Hair follicle dermal papilla cell (primary cell): ENCODE results near the gene UQCC5. TPM values are rescaled to one million over a fixed set of nuclear protein-coding genes. Genes with fewer than 3 reads are reported as not detected.

Experiments used
- small RNA-seq: library from RNA; depleted of rRNA; stranded (forward); fragments of <200 nt; gene quantifications from one replicate; pipeline ENCODE3, GENCODE V24; 2012
- total RNA-seq: library from RNA; depleted of rRNA; stranded (reverse); fragments of >200 nt; gene quantifications from 2 replicates; pipeline ENCODE4 v1.2.3, GENCODE V29; 2012

UQCC5 gene, protein sequence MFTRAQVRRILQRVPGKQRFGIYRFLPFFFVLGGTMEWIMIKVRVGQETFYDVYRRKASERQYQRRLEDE
- total RNA-seq = 1.9 and 2.9 TPM in 2 replicates

DNA sequence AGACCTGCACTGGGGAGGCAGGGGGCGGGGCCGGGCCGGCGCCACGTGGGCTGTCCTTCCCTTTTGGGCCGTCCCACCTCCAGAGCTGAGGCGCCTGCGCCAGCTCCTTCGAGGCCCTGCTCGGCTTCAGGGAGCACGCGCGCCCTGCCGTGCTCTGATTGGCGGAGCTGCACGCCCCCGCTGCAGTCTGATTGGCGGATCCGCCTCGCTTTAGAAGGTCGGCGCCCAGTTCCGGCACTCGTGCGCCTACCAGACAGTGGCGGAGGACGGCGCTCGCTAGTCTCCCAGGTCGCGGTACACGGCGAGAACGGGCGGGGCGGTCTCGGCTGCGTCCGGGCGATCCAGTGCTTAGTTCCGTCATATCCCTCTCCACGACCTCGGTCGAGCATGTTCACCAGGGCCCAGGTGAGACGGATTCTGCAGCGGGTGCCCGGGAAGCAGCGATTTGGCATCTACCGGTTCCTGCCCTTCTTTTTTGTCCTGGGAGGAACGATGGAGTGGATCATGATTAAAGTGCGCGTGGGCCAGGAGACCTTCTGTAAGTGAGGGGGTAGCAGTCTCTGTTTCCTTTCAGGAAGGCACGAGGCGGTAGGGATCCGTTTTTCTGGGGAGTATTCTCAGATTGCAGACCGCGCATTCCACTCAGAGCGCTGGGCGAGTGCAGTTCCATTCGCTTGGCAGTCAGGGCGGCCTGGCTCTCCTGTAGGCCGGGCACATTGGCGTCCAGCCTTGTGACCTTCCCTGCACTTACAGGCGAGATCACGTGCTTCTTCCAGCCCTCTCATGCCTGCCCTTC, at the start of gene UQCC5:
TSS of gene UQCC5 (plus strand) at position 237 of the 796 bp plus-strand sequence. CDS start at position 388, 151 bp downstream.

DNA sequence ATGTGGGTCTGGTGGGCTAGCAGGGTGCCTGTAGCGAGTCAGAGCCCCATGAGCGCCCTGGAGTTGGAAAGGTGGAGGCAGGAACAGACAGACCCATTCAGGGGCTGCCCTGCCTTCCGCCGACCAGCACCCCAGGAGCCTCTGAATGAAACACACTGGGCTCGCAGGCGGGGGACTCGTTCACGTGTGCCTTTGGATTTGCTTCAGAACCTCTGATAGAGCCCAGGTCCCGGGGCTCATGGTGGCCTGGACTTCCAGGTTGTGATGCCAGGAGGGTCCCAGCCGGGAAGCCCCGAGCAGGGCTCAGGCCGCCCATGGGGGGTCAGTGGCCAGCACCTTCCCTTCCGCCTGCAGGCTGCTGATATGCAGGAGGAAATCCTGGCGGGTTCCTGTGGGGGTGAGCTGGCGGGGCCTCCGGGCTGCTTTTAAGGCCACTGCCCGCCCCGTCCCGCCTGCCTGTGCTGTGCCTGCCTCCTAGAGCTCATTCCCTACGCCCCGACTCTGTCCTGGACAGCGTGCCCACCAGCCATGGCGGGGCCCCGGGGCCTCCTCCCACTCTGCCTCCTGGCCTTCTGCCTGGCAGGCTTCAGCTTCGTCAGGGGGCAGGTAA, 41.4 kb upstream of the UQCC5 start, which contains the start of gene STAB1:
TSS of gene STAB1 (plus strand) at position 453 of the 610 bp plus-strand sequence. CDS start at position 529, 76 bp downstream.

DNA sequence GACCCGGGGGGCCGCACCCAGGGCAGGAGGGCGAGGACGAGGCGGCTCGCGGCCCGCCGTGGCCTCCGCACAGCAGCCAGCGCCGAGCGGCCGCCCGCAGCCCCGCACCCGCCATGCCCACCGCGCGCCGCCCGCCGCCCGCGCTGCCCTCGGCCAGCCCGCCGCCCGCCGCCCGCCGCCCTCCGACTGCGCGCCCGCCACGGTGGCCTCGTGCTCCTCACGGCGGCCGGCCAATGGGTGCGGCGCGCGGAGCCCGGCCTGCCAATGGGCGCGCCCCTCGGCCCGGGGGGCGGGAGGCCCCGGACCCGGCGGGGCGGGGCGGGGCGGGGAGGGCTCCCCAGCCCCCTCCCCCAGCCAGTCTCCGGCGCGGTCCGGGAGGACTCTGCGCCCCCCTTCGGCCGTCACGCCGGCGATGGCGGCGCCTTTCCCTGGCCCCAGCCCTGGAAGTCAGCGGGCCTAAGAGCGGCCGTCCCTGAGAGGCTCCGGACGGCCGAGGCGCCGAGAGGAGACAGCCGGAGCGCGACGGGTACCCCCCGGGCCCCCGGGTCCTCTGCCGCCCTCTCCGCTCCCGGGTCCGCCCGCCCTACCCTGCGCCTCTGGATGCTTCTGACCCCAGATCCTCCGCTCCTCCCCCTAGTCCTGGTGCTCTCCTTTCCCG, 2.7 kb upstream of the UQCC5 start, which contains the start of gene NT5DC2:
TSS of gene NT5DC2 (minus strand) at position 235 of the 658 bp plus-strand sequence. CDS start at position 115, 120 bp downstream.

Small RNA genes within 50 kb of the gene (small RNA-seq; reads per million reads assigned to genes)
- gene RNU6-856P = not detected
- not detected for gene RNU6ATAC16P

Other genes with a start within 250 kb of the UQCC5 start
- 11.9 and 12.0 TPM in 2 replicates for gene GLYCTK, start 248.8 kb upstream of the UQCC5 start, total RNA-seq
- gene DNAH1, start 220.3 kb upstream of the UQCC5 start, total RNA-seq = 6.7 and 9.2 TPM in 2 replicates
- gene BAP1, start 126.6 kb upstream of the UQCC5 start, total RNA-seq = 59.6 and 69.4 TPM in 2 replicates
- gene PHF7, start 125.9 kb upstream of the UQCC5 start, total RNA-seq = 3.2 and 3.9 TPM in 2 replicates
- 0.85 and 0.97 TPM in 2 replicates for gene SEMA3G, start 91.5 kb upstream of the UQCC5 start, total RNA-seq
- gene TNNC1, start 82.6 kb upstream of the UQCC5 start, total RNA-seq = 3.1 and 5.5 TPM in 2 replicates
- gene NISCH, start 81.0 kb upstream of the UQCC5 start, total RNA-seq = 94.7 and 106 TPM in 2 replicates
- gene STAB1, start 41.3 kb upstream of the UQCC5 start, total RNA-seq = 0.73 and 1.1 TPM in 2 replicates
- gene NT5DC2, start 2.7 kb upstream of the UQCC5 start, total RNA-seq = 59.1 and 84.9 TPM in 2 replicates
- 75.4 and 82.8 TPM in 2 replicates for gene PBRM1, start 149.3 kb downstream of the UQCC5 start, total RNA-seq
- 113 and 126 TPM in 2 replicates for gene GNL3, start 149.4 kb downstream of the UQCC5 start, total RNA-seq
- 94.7 and 97.8 TPM in 2 replicates for gene GLT8D1, start 169.2 kb downstream of the UQCC5 start, total RNA-seq
- 32.5 and 50.0 TPM in 2 replicates for gene SPCS1, start 169.5 kb downstream of the UQCC5 start, total RNA-seq
- gene NEK4, start 234.3 kb downstream of the UQCC5 start, total RNA-seq = 20.9 and 28.4 TPM in 2 replicates
- not detected in 2 replicates for gene ITIH1, start 241.0 kb downstream of the UQCC5 start, total RNA-seq